Panc1 (cell line): ENCODE results near the gene PARP9.

Experiments used
- CTCF ChIP-seq: fragments of 450-650 bp; IDR thresholded peaks from 2 replicates; pipeline ENCODE4 v1.5.1; 2017; ENCODE audit warnings: mild to moderate bottlenecking
- POLR2AphosphoS5 ChIP-seq: IDR thresholded peaks from 2 replicates; pipeline ENCODE4 v1.6.1; 2012; ENCODE audit warnings: mild to moderate bottlenecking, low read depth, low read length, moderate library complexity
- SIN3A ChIP-seq: IDR thresholded peaks from 2 replicates; pipeline ENCODE4 v1.6.1; 2012; ENCODE audit warnings: low read depth, mild to moderate bottlenecking, low read length, moderate library complexity, borderline replicate concordance; ENCODE audit not compliant: insufficient read depth

- TF ChIP-seq CTCF, result no peak
- no peak for TF ChIP-seq POLR2AphosphoS5
- no peak for TF ChIP-seq SIN3A
Observed at GRCh38 chr3:122578069-122578740, 14.1 kb upstream of the PARP9 start.
